ENCODE results near the gene ZNF831.

The ZNF831 gene

DNA sequence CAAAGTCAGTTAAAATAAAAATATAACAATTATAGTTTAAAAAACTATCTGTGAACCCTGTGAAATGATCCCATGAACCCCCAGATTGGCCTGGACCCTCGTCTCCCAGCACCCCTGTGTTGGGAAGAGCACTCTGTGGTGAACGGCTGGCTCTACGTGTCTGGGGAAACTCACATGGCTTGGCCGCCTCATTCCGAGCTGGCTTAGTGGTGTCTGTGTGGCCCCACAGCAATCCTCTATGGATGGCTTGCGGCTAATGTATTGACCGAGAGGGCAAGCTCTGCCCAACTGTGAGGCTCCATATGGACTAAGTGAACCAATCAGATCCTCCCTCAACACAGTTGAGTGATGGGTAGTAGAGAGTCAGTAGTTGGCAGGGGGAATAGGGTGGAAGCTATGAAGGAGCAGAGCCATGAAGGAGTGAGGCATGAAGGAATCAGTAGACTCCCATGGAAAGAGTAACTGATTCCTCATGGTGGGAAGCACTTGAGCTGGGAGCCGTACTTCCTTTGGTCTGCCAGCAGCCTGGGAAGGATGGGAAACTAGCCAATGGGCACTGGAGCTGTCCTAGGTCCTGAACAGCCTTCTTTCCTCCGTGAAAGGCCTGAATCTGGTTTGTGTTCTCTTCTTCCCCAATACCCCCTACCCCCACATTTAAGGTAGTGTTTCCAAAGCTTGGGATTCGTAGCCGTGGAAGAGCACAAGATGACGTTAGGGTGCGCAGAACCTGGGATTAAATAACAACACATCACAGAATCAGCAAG lies 21.6 kb upstream of the ZNF831 start:
- no peak for DNase-seq

GRCh38 chr20:59143326-59143725 lies 20.3 kb upstream of the ZNF831 start:
- DNase-seq, result no peak

DNA sequence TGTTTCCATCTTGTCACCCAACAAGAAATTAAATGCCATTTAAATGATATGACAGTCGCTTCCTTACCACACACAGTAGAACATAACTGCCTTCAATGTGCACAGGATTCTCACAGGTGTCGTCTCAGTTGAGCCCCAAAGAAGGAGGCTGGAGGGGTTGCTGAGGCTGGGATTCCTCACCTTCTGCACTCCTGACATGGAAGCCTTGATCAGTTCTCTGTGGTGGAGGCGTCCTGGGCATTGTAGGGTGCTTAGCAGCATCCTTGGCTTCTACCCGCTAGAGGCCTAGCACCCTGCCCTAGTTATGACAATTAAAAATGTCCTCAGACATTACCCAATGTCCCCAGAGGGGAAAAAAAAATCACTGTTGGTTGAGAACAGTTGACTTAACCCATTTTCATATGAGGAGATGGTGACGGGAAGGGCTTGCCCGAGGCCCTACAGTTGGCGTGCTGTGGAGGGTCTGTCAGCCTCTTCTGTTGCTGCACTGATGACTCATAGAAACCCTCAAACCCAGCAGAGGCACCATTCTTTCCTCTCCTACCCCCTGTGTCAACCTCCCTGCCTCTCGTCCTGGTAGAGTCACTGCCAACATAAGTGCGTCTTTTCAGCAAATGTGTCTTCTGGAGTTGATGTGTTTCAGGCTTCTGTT lies 19.3 kb upstream of the ZNF831 start:
- DNase-seq, result peak in 1 of 2 donors; percentile 60

DNA sequence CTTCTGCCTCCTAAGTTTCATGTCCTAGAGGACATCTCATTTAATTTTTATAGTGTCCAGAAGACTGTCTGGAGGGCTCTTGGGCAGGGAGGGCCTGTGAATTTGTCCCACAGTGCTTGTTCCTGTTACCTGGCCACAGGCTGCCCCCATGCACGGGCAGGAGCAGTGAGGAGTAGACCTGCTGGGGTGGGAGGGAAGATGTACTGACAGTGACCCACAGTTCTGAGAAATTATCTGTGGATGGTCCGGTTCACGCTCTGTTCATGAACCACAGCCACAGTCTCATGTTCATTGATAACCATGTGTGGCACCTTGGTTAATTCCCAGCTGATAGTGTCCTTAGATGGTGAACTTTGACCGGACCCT lies 18.8 kb upstream of the ZNF831 start:
- DNase-seq, result no peak

GRCh38 chr20:59145247-59145923 lies 18.2 kb upstream of the ZNF831 start:
- DNase-seq, result no peak

- DNase-seq, result peak; percentile 79 to 81
Observed at GRCh38 chr20:59145924-59146779, 17.5 kb upstream of the ZNF831 start.

- no peak for DNase-seq
Observed at GRCh38 chr20:59146780-59147565, 16.6 kb upstream of the ZNF831 start.

DNA sequence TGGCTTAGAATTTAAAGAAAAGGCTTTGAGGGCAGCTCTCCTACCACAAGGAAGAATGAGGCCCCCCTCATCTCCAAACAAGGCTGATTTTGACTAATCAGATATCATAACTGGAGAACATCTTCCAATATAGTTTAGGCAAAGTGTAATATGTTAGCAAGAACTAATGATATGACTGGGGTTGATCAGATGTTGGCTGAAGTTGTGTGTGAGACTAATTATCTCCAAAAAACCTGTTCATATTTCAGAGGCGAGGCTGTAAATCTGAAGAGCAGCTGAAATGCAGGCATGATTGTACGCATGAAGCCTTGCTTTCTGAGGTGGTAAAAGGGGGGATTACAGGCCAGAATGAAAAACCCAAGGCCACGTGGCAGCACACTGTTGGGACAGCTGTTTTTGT lies 16.0 kb upstream of the ZNF831 start:
- no peak for DNase-seq

DNA sequence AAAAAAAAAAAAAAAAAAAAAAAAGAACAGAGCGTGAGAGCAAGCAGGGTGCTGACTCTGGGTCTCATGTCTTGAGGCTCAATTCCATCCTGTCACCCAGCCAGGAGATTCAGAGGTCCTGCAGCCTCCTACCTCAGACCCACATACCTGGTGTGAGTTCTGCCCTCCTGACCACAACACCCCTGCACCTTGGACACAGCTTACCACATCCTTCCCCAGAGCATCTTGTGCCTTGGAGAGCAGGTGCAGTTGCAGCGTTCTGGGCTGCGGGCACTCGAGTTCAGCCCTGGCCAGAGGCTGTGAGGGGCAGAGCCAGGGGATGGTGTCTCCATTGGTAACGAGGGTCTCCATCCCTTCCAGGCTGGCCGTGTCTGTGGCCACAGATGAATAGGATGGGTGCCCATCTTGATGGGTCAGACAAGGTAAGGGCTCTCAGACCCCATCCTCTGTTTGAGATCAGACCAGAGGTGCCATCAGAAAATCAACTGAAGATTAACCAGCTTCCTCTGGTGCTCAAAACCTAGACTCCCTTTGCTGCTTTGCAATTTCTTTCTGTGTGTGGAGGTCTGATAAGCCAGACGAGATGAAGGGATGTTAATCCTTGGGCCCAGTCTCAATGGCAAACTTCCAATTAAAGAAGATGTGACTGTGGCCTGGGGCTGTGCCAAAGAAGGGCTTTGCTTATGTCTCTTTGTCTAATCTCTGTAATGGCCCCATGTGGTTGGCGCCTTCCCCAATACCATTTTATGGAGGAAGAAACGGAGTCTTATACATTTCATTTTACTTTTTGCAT lies 14.7 kb upstream of the ZNF831 start:
- no peak for DNase-seq

GRCh38 chr20:59149678-59150504 lies 13.7 kb upstream of the ZNF831 start:
- DNase-seq, result peak; percentile 58 to 65

DNA sequence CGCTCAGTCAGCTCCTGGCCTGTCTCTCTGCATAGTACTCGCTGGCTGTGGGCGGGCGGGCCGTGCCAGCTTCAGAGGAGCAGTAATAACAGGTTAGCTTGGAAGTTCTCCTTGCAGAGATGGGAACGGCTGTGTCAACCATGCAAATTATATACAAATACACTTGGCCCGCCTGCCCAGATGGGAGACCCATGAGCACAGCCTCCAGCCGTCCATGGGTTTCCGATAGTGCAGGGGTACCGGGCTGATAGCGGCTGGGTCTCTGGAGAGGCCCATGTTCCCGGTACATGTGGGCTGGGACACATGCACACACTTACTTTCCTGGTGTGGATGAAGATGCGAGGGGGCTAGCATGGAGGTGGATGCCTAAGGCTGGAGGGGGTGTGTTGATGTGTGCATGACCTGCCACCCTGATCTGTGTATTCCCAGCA lies 12.8 kb upstream of the ZNF831 start:
- DNase-seq, result no peak

GRCh38 chr20:59151391-59151790 lies 12.2 kb upstream of the ZNF831 start:
- no peak for DNase-seq

DNA sequence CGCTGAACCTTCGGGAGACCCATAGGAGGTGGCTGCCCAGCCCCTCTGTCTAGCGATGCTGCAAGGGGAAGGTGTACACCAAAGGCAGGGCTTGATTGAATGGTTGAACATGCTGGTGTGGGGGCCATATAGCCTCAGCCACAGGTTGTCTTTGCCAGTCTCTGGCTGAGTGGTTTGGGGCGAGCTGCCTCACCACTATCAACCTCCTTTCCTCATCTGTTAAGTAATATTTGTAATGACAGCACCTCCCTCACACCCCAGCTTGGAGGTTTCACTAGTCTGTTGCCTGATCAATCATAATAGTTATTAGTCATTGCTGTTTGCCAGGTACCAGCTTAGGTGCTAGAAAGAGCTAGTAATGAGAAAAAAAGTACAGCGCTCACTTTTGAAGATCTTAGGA lies 11.8 kb upstream of the ZNF831 start:
- DNase-seq, result peak; percentile 50 to 63

- no peak for DNase-seq
Observed at GRCh38 chr20:59152559-59153354, 10.9 kb upstream of the ZNF831 start.

GRCh38 chr20:59153355-59153681 lies 10.3 kb upstream of the ZNF831 start:
- no peak for DNase-seq

DNA sequence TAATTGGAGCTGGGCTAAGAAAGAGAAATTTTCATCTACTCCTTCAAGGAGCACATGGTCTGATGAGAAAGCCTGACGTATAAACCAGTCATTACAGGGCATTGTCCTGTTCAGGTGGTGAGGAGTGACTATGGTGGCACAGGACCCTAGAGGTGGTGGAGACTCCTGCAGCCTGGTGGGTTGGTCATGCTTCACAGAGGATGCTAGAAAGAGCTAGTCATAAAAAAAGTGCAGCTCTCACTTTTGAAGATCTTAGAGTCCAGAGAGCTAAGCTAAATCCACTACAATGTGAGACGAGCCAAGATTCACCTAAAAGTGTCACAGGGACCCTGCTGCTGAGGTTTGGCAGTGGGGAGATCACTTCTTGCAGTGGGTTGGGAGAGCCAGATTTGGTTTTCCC lies 9.8 kb upstream of the ZNF831 start:
- no peak for DNase-seq

DNA sequence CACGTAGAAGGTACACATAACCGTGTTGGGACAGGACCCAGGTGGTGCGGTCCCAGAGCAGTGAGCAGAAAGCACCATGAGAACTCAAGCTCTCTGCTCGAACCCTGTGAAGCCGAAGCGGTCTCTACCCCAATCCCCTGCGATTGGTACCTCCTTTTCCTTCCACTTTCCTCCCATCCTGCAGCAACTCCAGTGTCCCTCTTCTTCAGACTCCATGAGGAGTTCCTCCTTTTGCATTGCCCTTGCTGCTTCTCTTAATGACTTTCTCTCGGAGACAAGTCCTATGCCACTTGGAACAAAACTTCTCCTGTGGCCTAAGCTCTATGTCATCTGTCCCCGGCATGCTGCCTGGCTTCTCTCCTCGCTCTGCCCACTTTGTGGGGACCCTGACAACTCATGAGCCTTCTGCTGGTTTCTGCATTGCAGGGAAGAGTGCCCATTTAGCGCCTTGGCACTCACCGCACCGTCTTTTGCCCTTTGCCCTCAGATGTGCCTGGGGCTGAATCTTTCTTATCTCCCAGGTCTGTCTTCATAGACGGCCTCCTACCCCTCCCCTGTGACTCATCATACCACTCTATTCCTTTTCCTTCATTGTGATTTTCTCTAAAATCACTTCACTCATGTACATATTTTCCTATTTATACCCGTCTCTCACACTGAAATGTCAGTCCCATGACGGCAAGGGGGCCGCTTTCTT lies 9.2 kb upstream of the ZNF831 start:
- DNase-seq, result no peak

DNA sequence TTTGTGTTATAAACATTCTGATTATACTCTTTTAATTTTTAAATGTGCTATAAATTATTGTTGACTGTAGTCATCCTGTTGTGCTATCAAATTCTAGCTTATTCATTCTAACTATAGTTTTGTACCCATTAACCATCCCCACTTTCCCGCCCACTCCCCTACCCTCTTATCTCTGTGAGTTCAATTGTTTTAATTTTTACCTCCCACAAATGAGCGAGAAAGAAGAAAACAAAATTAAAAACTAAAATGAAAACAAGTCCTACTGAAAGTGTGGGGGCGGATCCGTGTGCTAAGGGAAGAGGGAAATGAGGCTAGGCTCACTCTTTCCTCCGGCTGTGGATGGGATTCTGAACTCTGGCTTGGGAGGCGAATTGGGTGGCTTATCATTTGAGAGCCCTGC lies 6.6 kb upstream of the ZNF831 start:
- DNase-seq, result no peak

DNA sequence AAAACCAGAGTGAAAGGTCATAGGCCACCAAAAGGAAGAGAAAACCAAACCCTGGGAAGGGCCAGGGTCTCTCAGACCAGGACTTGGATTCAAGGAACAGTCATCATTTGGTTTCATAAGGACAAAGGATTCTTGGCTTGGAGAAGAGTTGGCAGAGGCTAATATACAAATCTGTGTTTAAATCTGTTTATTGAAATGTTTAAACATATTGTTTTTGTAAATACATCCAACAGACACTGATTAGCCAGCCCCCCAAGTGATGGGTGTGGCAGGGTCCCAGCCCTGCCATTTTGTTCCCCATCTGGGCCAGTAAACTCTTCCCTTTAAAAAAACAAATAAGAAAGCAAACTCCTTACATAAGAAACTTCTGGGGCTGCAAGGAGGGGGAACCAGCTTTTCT lies 6.1 kb upstream of the ZNF831 start:
- DNase-seq, result no peak
